Activated CD8-positive, alpha-beta memory T cell treated with anti-CD3 and anti-CD28 coated beads for 36 hours (primary cell): Measurements from ENCODE around the gene SF1. TPM values are rescaled to one million over a fixed set of nuclear protein-coding genes. Genes with fewer than 3 reads are reported as not detected.

ENCODE experiments used
- total RNA-seq, 2 experiments: library from RNA; stranded (reverse); gene quantifications; one replicate each; pipeline ENCODE4 v1.2.3, GENCODE V29; 2021

SF1 gene
- total RNA-seq, 2 experiments from 2014 or later, result 399 to 402 TPM

Other genes with a start within 250 kb of the SF1 start
- gene SLC22A11, start 222.6 kb downstream of the SF1 start, total RNA-seq, result not detected
- gene SLC22A12, start 187.3 kb downstream of the SF1 start, total RNA-seq, result not detected
- under 1 TPM; 0.32 to 0.44 TPM for gene NRXN2, start 55.3 kb downstream of the SF1 start, total RNA-seq
- gene RASGRP2, start 34.4 kb downstream of the SF1 start, total RNA-seq, result 1 to 10 TPM; 2.7 to 3.1 TPM
- gene PYGM, start 18.6 kb downstream of the SF1 start, total RNA-seq, result under 1 TPM; 0.95 to 0.99 TPM
- gene MAP4K2, start 24.7 kb upstream of the SF1 start, total RNA-seq, result 10 to 100 TPM; 52.3 to 53.6 TPM
- 10 to 100 TPM; 43.3 to 47.4 TPM for gene MEN1, start 32.0 kb upstream of the SF1 start, total RNA-seq
- under 1 TPM; 0.11 to 0.50 TPM for gene CDC42BPG, start 66.1 kb upstream of the SF1 start, total RNA-seq
- gene EHD1, start 100.1 kb upstream of the SF1 start, total RNA-seq, result 10 to 100 TPM; 82.2 to 85.8 TPM
- gene ATG2A, start 138.7 kb upstream of the SF1 start, total RNA-seq, result 10 to 100 TPM; 21.7 to 22.6 TPM
- gene PPP2R5B, start 146.1 kb upstream of the SF1 start, total RNA-seq, result 10 to 100 TPM; 11.3 to 11.5 TPM
- gene GPHA2, start 157.4 kb upstream of the SF1 start, total RNA-seq, result not detected
- gene MAJIN, start 193.6 kb upstream of the SF1 start, total RNA-seq, result not detected
- not detected for gene BATF2, start 218.4 kb upstream of the SF1 start, total RNA-seq
- 100 to 1,000 TPM; 134 to 138 TPM for gene ARL2, start 235.6 kb upstream of the SF1 start, total RNA-seq
- 10 to 100 TPM; 13.7 to 15.2 TPM for gene SNX15, start 248.9 kb upstream of the SF1 start, total RNA-seq